Subcutaneous adipose tissue (tissue), 4 donors: Measurements from ENCODE around the gene FTH1. TPM values are rescaled to one million over a fixed set of nuclear protein-coding genes. Genes with fewer than 3 reads are reported as not detected.

Source experiments
- CTCF ChIP-seq: fragments of 450-650 bp; IDR thresholded peaks from one replicate; pipeline ENCODE4 v1.5.1; 2016; ENCODE audit warnings: low read depth, mild to moderate bottlenecking, control low read depth, antibody characterized with exemption, moderate library complexity
- total RNA-seq, 4 donors: library from RNA; depleted of rRNA; stranded (reverse); fragments of >200 nt; gene quantifications; one replicate each; pipeline ENCODE4 v1.1.0, GENCODE V29; 2016

Gene FTH1
- total RNA-seq, 4 donors from 2014 or later, result 6,293 to 12,889 (median 8,191) TPM

- TF ChIP-seq CTCF, result no peak
Measured at GRCh38 chr11:61948505-61948904, 18.9 kb downstream of the FTH1 start.

- no peak for TF ChIP-seq CTCF
Measured at GRCh38 chr11:61947486-61948210, 19.8 kb downstream of the FTH1 start.

DNA sequence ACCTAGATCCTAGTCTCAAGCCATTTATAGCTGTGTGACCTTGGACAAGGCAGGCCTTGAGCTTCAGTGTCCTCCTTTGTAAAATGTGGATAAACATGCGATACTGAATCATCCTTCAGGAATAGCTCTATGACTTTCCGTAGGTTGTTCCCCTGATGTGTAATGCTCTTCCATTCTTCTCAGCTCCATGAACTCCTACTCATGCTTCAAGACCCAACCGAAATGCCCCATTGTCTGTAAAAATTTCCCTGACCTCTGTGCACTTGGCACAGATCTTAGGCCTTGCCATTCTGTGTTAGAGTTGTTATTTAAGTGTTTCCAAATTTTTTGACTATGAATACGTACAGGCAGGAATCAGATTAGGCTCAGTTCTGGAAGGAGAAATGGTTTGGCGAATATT, 20.5 kb downstream of the FTH1 start:
- TF ChIP-seq CTCF, result no peak

- TF ChIP-seq CTCF, result no peak
Measured at GRCh38 chr11:61945191-61945590, 22.2 kb downstream of the FTH1 start.

- TF ChIP-seq CTCF, result no peak
Measured at GRCh38 chr11:61940466-61940865, 27.0 kb downstream of the FTH1 start.

DNA sequence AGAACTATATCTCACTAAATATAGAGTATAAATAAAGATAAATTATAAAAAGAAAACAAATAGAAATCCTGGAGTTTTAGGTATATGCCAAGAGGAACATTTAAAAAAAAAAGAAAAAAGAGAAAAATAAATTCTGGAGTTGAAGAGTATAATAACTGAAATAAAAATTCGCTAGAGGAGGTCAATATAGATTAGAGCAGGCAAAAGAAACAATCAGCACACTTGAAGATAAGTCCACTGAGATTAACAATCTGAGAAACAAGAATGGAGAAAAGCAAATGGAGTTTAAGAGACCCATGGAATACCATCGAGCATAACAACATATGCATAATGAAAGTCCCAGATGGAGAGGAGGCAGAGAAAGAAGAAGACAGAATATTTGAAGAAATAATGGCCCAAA, 31.6 kb downstream of the FTH1 start:
- TF ChIP-seq CTCF, result no peak

- TF ChIP-seq CTCF, result no peak
Measured at GRCh38 chr11:61930933-61931332, 36.5 kb downstream of the FTH1 start.
